ENCODE results near the gene LSM4.

DNA sequence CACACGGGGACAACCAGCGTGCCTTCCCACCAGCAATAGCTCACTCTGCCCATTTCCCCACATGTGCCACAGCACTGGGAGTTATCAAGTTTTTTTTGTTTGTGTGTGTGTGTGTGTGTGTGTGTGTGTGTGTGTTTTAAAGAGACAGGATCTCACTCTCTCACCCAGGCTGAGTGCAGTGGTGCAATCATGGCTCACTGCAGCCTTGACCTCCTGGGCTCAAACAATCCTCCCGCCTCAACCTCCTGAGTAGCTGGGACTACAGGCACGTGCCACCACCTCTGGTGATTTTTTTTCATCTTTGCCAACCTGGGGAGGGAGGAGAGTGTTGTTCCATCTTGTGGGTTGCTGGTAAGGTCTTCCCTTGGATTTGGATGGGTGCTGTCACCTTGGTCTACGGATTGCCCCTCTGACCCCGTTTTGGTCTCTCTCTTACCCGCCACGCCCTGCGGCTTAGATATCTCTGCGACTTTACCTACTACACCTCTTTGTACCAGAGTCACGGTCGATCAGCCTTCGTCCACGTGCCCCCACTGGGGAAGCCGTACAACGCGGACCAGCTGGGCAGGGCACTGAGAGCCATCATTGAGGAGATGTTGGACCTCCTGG is 40.2 kb upstream of the LSM4 start:
- TF ChIP-seq, protein P1, sequence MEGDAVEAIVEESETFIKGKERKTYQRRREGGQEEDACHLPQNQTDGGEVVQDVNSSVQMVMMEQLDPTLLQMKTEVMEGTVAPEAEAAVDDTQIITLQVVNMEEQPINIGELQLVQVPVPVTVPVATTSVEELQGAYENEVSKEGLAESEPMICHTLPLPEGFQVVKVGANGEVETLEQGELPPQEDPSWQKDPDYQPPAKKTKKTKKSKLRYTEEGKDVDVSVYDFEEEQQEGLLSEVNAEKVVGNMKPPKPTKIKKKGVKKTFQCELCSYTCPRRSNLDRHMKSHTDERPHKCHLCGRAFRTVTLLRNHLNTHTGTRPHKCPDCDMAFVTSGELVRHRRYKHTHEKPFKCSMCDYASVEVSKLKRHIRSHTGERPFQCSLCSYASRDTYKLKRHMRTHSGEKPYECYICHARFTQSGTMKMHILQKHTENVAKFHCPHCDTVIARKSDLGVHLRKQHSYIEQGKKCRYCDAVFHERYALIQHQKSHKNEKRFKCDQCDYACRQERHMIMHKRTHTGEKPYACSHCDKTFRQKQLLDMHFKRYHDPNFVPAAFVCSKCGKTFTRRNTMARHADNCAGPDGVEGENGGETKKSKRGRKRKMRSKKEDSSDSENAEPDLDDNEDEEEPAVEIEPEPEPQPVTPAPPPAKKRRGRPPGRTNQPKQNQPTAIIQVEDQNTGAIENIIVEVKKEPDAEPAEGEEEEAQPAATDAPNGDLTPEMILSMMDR (IDR thresholded peaks at IDR 0.05): no peak
- no peak for TF ChIP-seq POLR2A (IDR thresholded peaks at IDR 0.05)
- no peak for TF ChIP-seq EP300 (IDR thresholded peaks at IDR 0.05; ENCODE audit: low read depth)
